GM18498 (cell line): ENCODE results near the gene ASAP2.

Source experiments
- ATAC-seq: cut with Tn5 transposase; IDR thresholded peaks from one replicate; pipeline ENCODE4 v1.9.1; 2021; ENCODE audit warnings: mild to moderate bottlenecking, moderate library complexity; ENCODE audit not compliant: unreplicated experiment

The ASAP2 gene

GRCh38 chr2:9315280-9315847 is 108.8 kb downstream of the ASAP2 start:
- ATAC-seq: no peak

- no peak for ATAC-seq
Measured at GRCh38 chr2:9317559-9317958, 110.9 kb downstream of the ASAP2 start.

GRCh38 chr2:9318461-9319337 is 112.1 kb downstream of the ASAP2 start:
- ATAC-seq: no peak

- no peak for ATAC-seq
Measured at GRCh38 chr2:9319338-9319715, 112.7 kb downstream of the ASAP2 start.

- no peak for ATAC-seq
Measured at GRCh38 chr2:9322576-9322975, 116.0 kb downstream of the ASAP2 start.

GRCh38 chr2:9325428-9325827 is 118.8 kb downstream of the ASAP2 start:
- ATAC-seq: no peak

- ATAC-seq: no peak
Measured at GRCh38 chr2:9326975-9327374, 120.4 kb downstream of the ASAP2 start.

GRCh38 chr2:9327873-9328352 is 121.3 kb downstream of the ASAP2 start:
- ATAC-seq: no peak

- ATAC-seq: no peak
Measured at GRCh38 chr2:9328931-9329330, 122.3 kb downstream of the ASAP2 start.

GRCh38 chr2:9329497-9329896 is 122.9 kb downstream of the ASAP2 start:
- no peak for ATAC-seq

- no peak for ATAC-seq
Measured at GRCh38 chr2:9330612-9331270, 124.1 kb downstream of the ASAP2 start.

- no peak for ATAC-seq
Measured at GRCh38 chr2:9331704-9332103, 125.1 kb downstream of the ASAP2 start.

GRCh38 chr2:9332136-9332852 is 125.7 kb downstream of the ASAP2 start:
- ATAC-seq: no peak

GRCh38 chr2:9332853-9333245 is 126.2 kb downstream of the ASAP2 start:
- ATAC-seq: no peak

- ATAC-seq: no peak
Measured at GRCh38 chr2:9333591-9334171, 127.1 kb downstream of the ASAP2 start.

- no peak for ATAC-seq
Measured at GRCh38 chr2:9334761-9335160, 128.1 kb downstream of the ASAP2 start.

- ATAC-seq: no peak
Measured at GRCh38 chr2:9335322-9335832, 128.8 kb downstream of the ASAP2 start.

GRCh38 chr2:9336241-9336575 is 129.6 kb downstream of the ASAP2 start:
- ATAC-seq: no peak

GRCh38 chr2:9336576-9337314 is 130.1 kb downstream of the ASAP2 start:
- ATAC-seq: no peak

- no peak for ATAC-seq
Measured at GRCh38 chr2:9337901-9338300, 131.3 kb downstream of the ASAP2 start.
